Neural progenitor cell (in vitro differentiated cells): Measurements from ENCODE around the gene DNAH10. TPM values are rescaled to one million over a fixed set of nuclear protein-coding genes. Genes with fewer than 3 reads are reported as not detected.
A peak's percentile ranks its signal among the peaks of the same experiment; 100 is the strongest.

Source experiments
- DNase-seq: peaks from one replicate; pipeline ENCODE4 v3.0.0-alpha.2; 2016; ENCODE audit warnings: low spot score
- H2AFZ ChIP-seq: fragments of 200-600 bp; sonication (generic); replicated peaks from 2 replicates; pipeline ENCODE4 v1.6.1; 2016; ENCODE audit warnings: antibody characterized with exemption
- H3F3A ChIP-seq: fragments of 200-600 bp; sonication (generic); 2 replicates; pipeline ENCODE4 v1.6.1; 2016; ENCODE audit warnings: antibody characterized with exemption, low read depth
- H3K27ac ChIP-seq: fragments of 200-600 bp; sonication (generic); 2 replicates; pipeline ENCODE4 v1.5.1; 2016; ENCODE audit warnings: mild to moderate bottlenecking
- H3K27me3 ChIP-seq: fragments of 200-600 bp; sonication (generic); 2 replicates; pipeline ENCODE4 v1.6.1; 2016; ENCODE audit warnings: mild to moderate bottlenecking, moderate library complexity
- H3K36me3 ChIP-seq: fragments of 200-600 bp; sonication (generic); 2 replicates; pipeline ENCODE4 v1.5.1; 2016
- H3K4me1 ChIP-seq: fragments of 200-600 bp; sonication (generic); 2 replicates; pipeline ENCODE4 v1.6.1; 2016; ENCODE audit warnings: mixed run types
- H3K4me2 ChIP-seq: fragments of 200-600 bp; sonication (generic); 2 replicates; pipeline ENCODE4 v1.6.1; 2016
- H3K4me3 ChIP-seq: fragments of 200-600 bp; sonication (generic); 2 replicates; pipeline ENCODE4 v1.5.1; 2016
- H3K79me2 ChIP-seq: fragments of 200-600 bp; sonication (generic); 2 replicates; pipeline ENCODE4 v1.6.1; 2016; ENCODE audit warnings: low read depth
- H3K9ac ChIP-seq: fragments of 200-600 bp; sonication (generic); 2 replicates; pipeline ENCODE4 v1.6.1; 2016
- H3K9me3 ChIP-seq: fragments of 200-600 bp; sonication (generic); 2 replicates; pipeline ENCODE4 v1.5.1; 2016; ENCODE audit warnings: low read depth
- H4K20me1 ChIP-seq: fragments of 200-600 bp; sonication (generic); 2 replicates; pipeline ENCODE4 v1.6.1; 2016; ENCODE audit warnings: low read depth
- H3K27ac Mint-ChIP-seq: 3 replicates; pipeline ENCODE4 v1.8.0; 2021; ENCODE audit warnings: mixed read lengths
- H3K27me3 Mint-ChIP-seq: 2 replicates; pipeline ENCODE4 v1.8.0; 2022; ENCODE audit warnings: low read depth, mild to moderate bottlenecking, inconsistent platforms, moderate library complexity, mixed read lengths; ENCODE audit not compliant: insufficient read depth
- H3K36me3 Mint-ChIP-seq: 3 replicates; pipeline ENCODE4 v1.8.0; 2021; ENCODE audit warnings: mixed read lengths
- H3K4me1 Mint-ChIP-seq: 3 replicates; pipeline ENCODE4 v1.8.0; 2021; ENCODE audit warnings: mixed read lengths
- H3K4me3 Mint-ChIP-seq: 3 replicates; pipeline ENCODE4 v1.8.0; 2021; ENCODE audit warnings: mild to moderate bottlenecking, moderate library complexity, mixed read lengths
- H3K9me3 Mint-ChIP-seq: 3 replicates; pipeline ENCODE4 v1.8.0; 2020; ENCODE audit warnings: mixed read lengths
- CTCF ChIP-seq: fragments of 200-600 bp; sonication (generic); IDR thresholded peaks from 2 replicates; pipeline ENCODE4 v1.5.1; 2017; ENCODE audit warnings: antibody characterized with exemption, mild to moderate bottlenecking
- EZH2 ChIP-seq: fragments of 200-600 bp; sonication (generic); IDR thresholded peaks from 2 replicates; pipeline ENCODE4 v1.6.1; 2017; ENCODE audit warnings: antibody characterized with exemption, mild to moderate bottlenecking, moderate library complexity
- EZH2phosphoT487 ChIP-seq: fragments of 200-600 bp; sonication (generic); IDR thresholded peaks from 2 replicates; pipeline ENCODE4 v1.6.1; 2017; ENCODE audit warnings: antibody characterized with exemption
- total RNA-seq: library from RNA; depleted of rRNA; stranded (reverse); fragments of >200 nt; gene quantifications from 2 replicates; pipeline ENCODE4 v1.2.3, GENCODE V29; 2015; ENCODE audit warnings: low replicate concordance

Gene DNAH10
- total RNA-seq, 1 donor from 2014 or later, result 0.26 TPM

- DNase-seq, result no peak
- H3K4me3 ChIP-seq, result no peak overlapping the region
- no peak overlapping the region for H3K27ac ChIP-seq
- H3K9me3 ChIP-seq, result no peaks in the 10 kb centered on the region
- no peak overlapping the region for H3K4me2 ChIP-seq
- Mint-ChIP-seq H3K27ac (no peak overlapping the region), H3K4me3 (no peak overlapping the region), H3K36me3 (no peaks in the 10 kb centered on the region), H3K9me3 (no peaks in the 10 kb centered on the region), H3K4me1 (peaks cover 6% of the 10 kb centered on the region), H3K27me3 (peaks cover 9% of the 10 kb centered on the region)
- peaks cover 48% of the 10 kb centered on the region for H3K27me3 ChIP-seq
- H3F3A ChIP-seq, result no peaks in the 10 kb centered on the region
- no peaks in the 10 kb centered on the region for H3K4me1 ChIP-seq
- H3K79me2 ChIP-seq, result no peaks in the 10 kb centered on the region
- no peak overlapping the region for H2AFZ ChIP-seq
- H3K9ac ChIP-seq, result no peak overlapping the region
- TF ChIP-seq EZH2, result no peak
- no peak for TF ChIP-seq EZH2phosphoT487
- no peak for TF ChIP-seq CTCF
- no peaks in the 10 kb centered on the region for H4K20me1 ChIP-seq
- no peaks in the 10 kb centered on the region for H3K36me3 ChIP-seq
These were observed 127.9 kb downstream of the DNAH10 start for GRCh38 chr12:123889848-123890535.

GRCh38 chr12:123890536-123890902 is 128.4 kb downstream of the DNAH10 start:
- Histone ChIP-seq H3K4me1 (no peaks in the 10 kb centered on the region), H3K4me3 (no peak overlapping the region), H3K27me3 (peaks cover 43% of the 10 kb centered on the region), H4K20me1 (no peaks in the 10 kb centered on the region), H3K4me2 (no peak overlapping the region), H3F3A (no peaks in the 10 kb centered on the region), H3K27ac (no peak overlapping the region), H3K9me3 (no peaks in the 10 kb centered on the region), H3K36me3 (no peaks in the 10 kb centered on the region), H2AFZ (no peak overlapping the region), H3K79me2 (no peaks in the 10 kb centered on the region), H3K9ac (no peak overlapping the region)
- no peaks in the 10 kb centered on the region for H3K9me3 Mint-ChIP-seq
- H3K36me3 Mint-ChIP-seq, result no peaks in the 10 kb centered on the region
- no peak for DNase-seq
- H3K27me3 Mint-ChIP-seq, result peaks cover 6% of the 10 kb centered on the region
- no peak for TF ChIP-seq EZH2phosphoT487
- TF ChIP-seq CTCF, result no peak
- TF ChIP-seq EZH2, result no peak
- H3K27ac Mint-ChIP-seq, result peak overlapping the region; percentile 35
- H3K4me3 Mint-ChIP-seq, result no peak overlapping the region
- peaks cover 6% of the 10 kb centered on the region for H3K4me1 Mint-ChIP-seq

- Mint-ChIP-seq H3K27me3 (peaks cover 6% of the 10 kb centered on the region), H3K27ac (peak overlapping the region; percentile 8), H3K9me3 (no peaks in the 10 kb centered on the region), H3K4me1 (peaks cover 6% of the 10 kb centered on the region), H3K36me3 (no peaks in the 10 kb centered on the region), H3K4me3 (no peak overlapping the region)
- Histone ChIP-seq H3K9me3 (no peaks in the 10 kb centered on the region), H4K20me1 (no peaks in the 10 kb centered on the region), H3K27ac (no peak overlapping the region), H3K4me2 (no peak overlapping the region), H3K79me2 (no peaks in the 10 kb centered on the region), H3F3A (no peaks in the 10 kb centered on the region), H3K9ac (no peak overlapping the region), H3K36me3 (no peaks in the 10 kb centered on the region), H3K27me3 (peaks cover 40% of the 10 kb centered on the region), H3K4me1 (no peaks in the 10 kb centered on the region), H2AFZ (no peak overlapping the region), H3K4me3 (no peak overlapping the region)
- DNase-seq, result no peak
- TF ChIP-seq CTCF, result no peak
- no peak for TF ChIP-seq EZH2
- TF ChIP-seq EZH2phosphoT487, result no peak
These were observed 128.9 kb downstream of the DNAH10 start for GRCh38 chr12:123891011-123891410.
